AG04450 (cell line): ENCODE data around the gene SELENON. TPM values are rescaled to one million over a fixed set of nuclear protein-coding genes. Genes with fewer than 3 reads are reported as not detected.
A peak's percentile ranks its signal among the peaks of the same experiment; 100 is the strongest.

ENCODE experiments used
- CTCF ChIA-PET: fragments of 300-600, 350-600 bp; formaldehyde crosslinking; extraction: SDS; loops from one replicate; lab custom pipeline; 2022; ENCODE audit warnings: antibody characterized with exemption, inconsistent platforms; lab: Charles Lee
- POLR2A ChIA-PET: fragments of 350-600 bp; formaldehyde crosslinking; extraction: SDS; loops from one replicate; lab custom pipeline; 2021; ENCODE audit warnings: antibody characterized with exemption, inconsistent platforms; lab: Yijun Ruan, JAX
- DNase-seq: peaks from one replicate; pipeline ENCODE4 v3.0.0-alpha.2; 2011; ENCODE audit warnings: low read depth, low spot score
- H3K27ac ChIP-seq: one replicate; pipeline ENCODE4 v1.5.1; 2012; ENCODE audit warnings: low read depth, low read length, control low read depth
- H3K27me3 ChIP-seq: one replicate; pipeline ENCODE4 v1.6.0; 2012; ENCODE audit warnings: low read length; ENCODE audit not compliant: control insufficient read depth, insufficient read depth
- H3K4me3 ChIP-seq: 2 replicates; pipeline ENCODE4 v1.5.1; 2011; ENCODE audit warnings: mild to moderate bottlenecking, low read depth, low read length, control low read depth
- H3K9me3 ChIP-seq: 2 replicates; pipeline ENCODE4 v1.5.1; 2012; ENCODE audit warnings: low read length; ENCODE audit not compliant: control insufficient read depth, insufficient read depth
- polyA plus RNA-seq: library from polyadenylated mRNA; depleted of rRNA; stranded (reverse); fragments of >200 nt; gene quantifications from 2 replicates; pipeline ENCODE4 v1.2.3, GENCODE V29; 2011
- TF ChIP-seq, protein P1 (sequence below): IDR thresholded peaks from 2 replicates; pipeline ENCODE4 v1.5.1; 2011; ENCODE audit warnings: low read depth, low read length, control low read depth, inconsistent platforms

The SELENON gene
- polyA plus RNA-seq, 1 experiment = 36.3 TPM

DNA sequence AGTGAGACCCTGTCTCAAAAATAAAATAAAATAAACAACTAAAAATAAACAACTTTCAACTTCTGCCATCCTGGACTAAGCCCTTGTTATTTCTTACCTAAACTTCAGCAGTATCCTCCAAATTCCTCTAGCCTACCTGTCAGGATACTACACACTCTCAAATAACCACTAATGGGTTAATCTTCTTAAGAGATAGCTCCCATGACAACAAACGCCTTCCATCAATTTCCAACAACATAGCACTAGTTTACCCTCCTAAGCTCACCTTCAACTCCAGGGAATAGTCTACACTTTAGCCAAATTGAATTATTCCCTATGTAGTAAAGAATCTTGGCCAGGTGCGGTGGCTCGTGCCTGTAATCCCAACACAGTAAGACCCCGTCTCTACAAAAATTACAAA, 47.9 kb downstream of the SELENON start:
- TF ChIP-seq, protein P1, sequence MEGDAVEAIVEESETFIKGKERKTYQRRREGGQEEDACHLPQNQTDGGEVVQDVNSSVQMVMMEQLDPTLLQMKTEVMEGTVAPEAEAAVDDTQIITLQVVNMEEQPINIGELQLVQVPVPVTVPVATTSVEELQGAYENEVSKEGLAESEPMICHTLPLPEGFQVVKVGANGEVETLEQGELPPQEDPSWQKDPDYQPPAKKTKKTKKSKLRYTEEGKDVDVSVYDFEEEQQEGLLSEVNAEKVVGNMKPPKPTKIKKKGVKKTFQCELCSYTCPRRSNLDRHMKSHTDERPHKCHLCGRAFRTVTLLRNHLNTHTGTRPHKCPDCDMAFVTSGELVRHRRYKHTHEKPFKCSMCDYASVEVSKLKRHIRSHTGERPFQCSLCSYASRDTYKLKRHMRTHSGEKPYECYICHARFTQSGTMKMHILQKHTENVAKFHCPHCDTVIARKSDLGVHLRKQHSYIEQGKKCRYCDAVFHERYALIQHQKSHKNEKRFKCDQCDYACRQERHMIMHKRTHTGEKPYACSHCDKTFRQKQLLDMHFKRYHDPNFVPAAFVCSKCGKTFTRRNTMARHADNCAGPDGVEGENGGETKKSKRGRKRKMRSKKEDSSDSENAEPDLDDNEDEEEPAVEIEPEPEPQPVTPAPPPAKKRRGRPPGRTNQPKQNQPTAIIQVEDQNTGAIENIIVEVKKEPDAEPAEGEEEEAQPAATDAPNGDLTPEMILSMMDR = no peak
- Histone ChIP-seq H3K4me3 (no peak overlapping the region), H3K27ac (no peak overlapping the region), H3K27me3 (no peaks in the 10 kb centered on the region), H3K9me3 (no peaks in the 10 kb centered on the region)
- POLR2A ChIA-PET = no interaction called here
- CTCF ChIA-PET = no interaction called here
- DNase-seq = no peak

DNA sequence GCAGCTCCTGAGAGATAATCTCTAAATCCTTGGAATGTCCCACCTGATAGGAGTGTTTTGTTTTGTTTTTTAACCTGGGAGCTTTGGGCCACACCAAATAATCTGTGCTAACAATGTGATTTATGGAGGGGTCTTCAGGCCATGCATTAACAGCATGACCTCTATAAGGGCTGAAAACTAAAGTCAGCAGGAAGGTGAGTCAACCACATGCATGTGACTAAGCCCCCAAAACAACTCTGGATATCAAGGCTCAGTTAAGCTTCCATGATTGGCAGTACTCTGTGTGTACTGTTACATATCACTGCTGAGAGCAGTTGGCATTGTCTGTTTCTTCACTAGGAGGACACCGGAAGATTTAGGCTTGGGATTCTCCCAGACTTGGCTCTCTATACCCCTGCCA, 48.5 kb downstream of the SELENON start:
- no peak for DNase-seq
- TF ChIP-seq, protein P1 = no peak
- no peaks in the 10 kb centered on the region for H3K27me3 ChIP-seq
- no peak overlapping the region for H3K4me3 ChIP-seq
- ChIA-PET CTCF (no interaction called here), POLR2A (no interaction called here)
- no peaks in the 10 kb centered on the region for H3K9me3 ChIP-seq
- H3K27ac ChIP-seq = no peak overlapping the region

DNA sequence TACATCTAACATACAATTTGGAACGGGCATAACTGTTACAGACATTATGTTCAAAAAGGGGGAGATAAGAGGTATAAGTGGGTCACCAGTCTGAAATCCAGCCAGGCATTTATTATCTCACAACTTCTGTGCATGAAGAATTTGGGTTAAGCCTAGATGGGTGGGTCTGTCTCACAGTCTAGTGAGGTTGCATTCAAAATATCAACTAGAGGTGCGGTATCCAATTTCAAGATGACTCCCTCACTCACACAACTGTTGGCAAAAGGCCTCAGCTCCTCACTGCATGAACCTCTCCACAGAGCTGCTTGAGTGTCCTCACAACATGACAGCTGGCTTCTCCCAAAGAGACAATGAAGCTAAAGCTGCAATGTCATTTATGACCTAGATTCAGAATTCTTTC, 54.6 kb downstream of the SELENON start:
- no peak for DNase-seq
- no peak overlapping the region for H3K4me3 ChIP-seq
- ChIA-PET POLR2A (no interaction called here), CTCF (interaction anchor here (1.1 kb wide), 1 partner anchor 41 kb away, joined by 3 read pairs; no protein-coding TSS in a partner anchor)
- TF ChIP-seq, protein P1 = no peak
- H3K27ac ChIP-seq = no peak overlapping the region
- no peaks in the 10 kb centered on the region for H3K27me3 ChIP-seq
- no peaks in the 10 kb centered on the region; the same call in 1 of the 2 replicates for H3K9me3 ChIP-seq

DNA sequence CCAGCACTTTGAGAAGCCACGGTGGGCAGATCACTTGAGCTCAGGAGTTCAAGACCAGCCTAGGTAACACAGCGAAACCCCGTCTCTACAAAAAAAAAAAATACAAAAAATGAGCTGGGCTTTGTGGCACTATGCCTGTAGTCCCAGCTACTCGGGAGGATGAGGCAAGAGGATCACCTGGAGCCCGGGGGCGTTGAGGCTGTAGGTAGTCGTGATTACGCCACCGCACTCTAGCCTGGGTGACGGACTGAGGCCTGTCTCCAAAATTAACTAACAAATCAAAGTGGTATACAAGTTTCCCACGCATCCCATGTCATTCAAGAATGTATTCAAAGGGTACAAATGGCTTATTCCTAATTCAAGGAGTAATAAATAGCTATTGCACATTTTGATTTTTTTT, 56.9 kb downstream of the SELENON start:
- ChIA-PET CTCF (interaction anchor here (0.6 kb wide), 1 partner anchor 276 kb away, joined by 3 read pairs; no protein-coding TSS in a partner anchor), POLR2A (interaction anchor here (1.5 kb wide), 1 partner anchor 37 kb away, joined by 5 read pairs; the partner anchor contains the start of gene MTFR1L)
- TF ChIP-seq, protein P1 = no peak

DNA sequence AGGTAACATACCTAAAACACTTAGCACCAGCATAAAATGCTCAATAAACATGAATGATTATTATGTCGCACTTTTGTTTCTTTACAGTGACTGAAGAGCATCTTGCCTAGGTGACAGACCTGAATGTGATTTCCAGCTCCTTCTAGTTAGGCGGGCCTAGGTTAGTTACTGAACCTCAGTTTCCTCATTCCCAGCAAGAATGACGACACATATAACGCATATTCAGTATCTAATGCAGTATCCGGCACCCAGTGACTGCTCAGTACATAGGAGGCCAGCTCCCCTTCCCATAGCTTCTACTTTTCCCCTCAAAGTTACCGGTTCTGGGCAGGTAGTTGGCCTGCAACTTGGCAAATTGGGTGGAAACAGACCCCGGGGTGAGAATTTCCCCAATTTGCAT, 58.5 kb downstream of the SELENON start:
- H3K27me3 ChIP-seq = no peaks in the 10 kb centered on the region
- DNase-seq = no peak
- ChIA-PET POLR2A (no interaction called here), CTCF (no interaction called here)
- H3K9me3 ChIP-seq = no peaks in the 10 kb centered on the region; the same call in 1 of the 2 replicates
- peak overlapping the region; percentile 82 for H3K4me3 ChIP-seq
- H3K27ac ChIP-seq = no peak overlapping the region
- TF ChIP-seq, protein P1 = no peak

More for the DNA sequence above, 56.9 kb downstream of the SELENON start:
- H3K27me3 ChIP-seq = no peaks in the 10 kb centered on the region
- H3K4me3 ChIP-seq = no peak overlapping the region
- H3K9me3 ChIP-seq = no peaks in the 10 kb centered on the region; the same call in 1 of the 2 replicates
- H3K27ac ChIP-seq = no peak overlapping the region
- no peak for DNase-seq
